ENCODE data around the gene BMX. TPM values are rescaled to one million over a fixed set of nuclear protein-coding genes. Genes with fewer than 3 reads are reported as not detected.

BMX gene
- total RNA-seq, 2 donors from 2014 or later: 0.52 TPM; not detected in 1

Other genes with a start within 250 kb of the BMX start
- 1 to 10 TPM; 1.6 to 4.9 TPM for gene ASB9, start 230.7 kb upstream of the BMX start, total RNA-seq
- under 1 TPM in 1 of 2 donors, not detected in 1; 0.52 TPM for gene ASB11, start 185.2 kb upstream of the BMX start, total RNA-seq
- 10 to 100 TPM in 1 of 2 donors, 1 to 10 TPM in 1; 9.3 to 24.7 TPM for gene PIGA, start 165.3 kb upstream of the BMX start, total RNA-seq
- gene VEGFD, start 116.4 kb upstream of the BMX start, total RNA-seq: under 1 TPM in 1 of 2 donors, not detected in 1; 0.66 TPM
- 1 to 10 TPM; 3.9 to 5.3 TPM for gene PIR, start 7.5 kb upstream of the BMX start, total RNA-seq
- gene ACE2, start 100.2 kb downstream of the BMX start, total RNA-seq: 10 to 100 TPM in 1 of 2 donors, 1 to 10 TPM in 1; 6.2 to 17.5 TPM
- 1 to 10 TPM; 1.3 to 1.6 TPM for gene CLTRN, start 164.0 kb downstream of the BMX start, total RNA-seq
- gene CA5B, start 237.5 kb downstream of the BMX start, total RNA-seq: 1 to 10 TPM; 6.2 to 6.6 TPM

Measured in body of pancreas (tissue), 2 donors.